Sigmoid colon (tissue), 3 donors: ENCODE results near the gene DNASE1L1.

Experiments used
- CTCF ChIP-seq, 4 experiments: fragments of 450-650 bp in 3 of 4; fragments of 200-600 bp in 1 of 4; IDR thresholded peaks; one replicate each; pipeline ENCODE4 v1.5.1; 2016 to 2019; ENCODE audit warnings: antibody characterized with exemption in 4 of 4, mild to moderate bottlenecking in 3 of 4, moderate library complexity in 2 of 4
- POLR2A ChIP-seq, 2 donors: fragments of 450-650 bp; IDR thresholded peaks; one replicate each; pipeline ENCODE4 v1.6.1; 2016; ENCODE audit warnings: antibody characterized with exemption in 2 of 2, mild to moderate bottlenecking in 2 of 2, moderate library complexity in 2 of 2

- TF ChIP-seq CTCF (IDR thresholded peaks at IDR 0.05) (no peak), POLR2A (IDR thresholded peaks at IDR 0.05) (no peak)
These were observed 41.4 kb downstream of the DNASE1L1 start for GRCh38 chrX:154367474-154368308.
